B cell (primary cell): ENCODE results near the gene LMO1. TPM values are rescaled to one million over a fixed set of nuclear protein-coding genes. Genes with fewer than 3 reads are reported as not detected.

Experiments
- ATAC-seq: fragments of 200-7000 bp; cut with Tn5 transposase; one replicate; pipeline ENCODE4 v1.10.0; 2021; ENCODE audit warnings: low read depth, mild to moderate bottlenecking, moderate number of reproducible peaks, moderate library complexity
- CTCF ChIA-PET: fragments of 350-600 bp; sonication (Branson Sonifier 250); formaldehyde crosslinking; loops from one replicate; lab custom pipeline; 2021; ENCODE audit warnings: antibody characterized with exemption, inconsistent platforms; lab: Charles Lee
- POLR2A ChIA-PET: fragments of 350-600 bp; sonication (Branson Sonifier 250); formaldehyde crosslinking; loops from one replicate; lab custom pipeline; 2021; ENCODE audit warnings: antibody characterized with exemption; lab: Charles Lee
- DNase-seq: peaks from one replicate; pipeline ENCODE4 v3.0.0; 2013
- H2AFZ ChIP-seq: 2 replicates; pipeline ENCODE4 v1.6.1; 2012; ENCODE audit warnings: mild to moderate bottlenecking, low read depth, low read length; ENCODE audit not compliant: insufficient read depth, poor library complexity, severe bottlenecking
- H3K27ac ChIP-seq, 2 donors: 1 replicate in 1 of 2; 2 replicates in 1 of 2; pipeline ENCODE4 v1.5.1; 2012 to 2013; ENCODE audit warnings: low read length in 2 of 2, mild to moderate bottlenecking in 2 of 2, moderate library complexity in 1 of 2
- H3K27me3 ChIP-seq, 4 experiments: fragments of 200-600 bp in 1 of 4; sonication (generic) in 1 of 4; replicated peaks in 1 of 4; 1 replicate in 2 of 4; 2 replicates in 2 of 4; pipeline versions ENCODE4 v1.6.1 to v1.7.0; 2013 to 2016; ENCODE audit warnings: low read length in 3 of 4, mild to moderate bottlenecking in 2 of 4, mixed read lengths in 1 of 4, moderate library complexity in 1 of 4; ENCODE audit not compliant: insufficient read depth in 4 of 4, control insufficient read depth in 3 of 4; ENCODE audit errors: control extremely low read depth in 1 of 4
- H3K36me3 ChIP-seq, 2 experiments: replicated peaks in 1 of 2; 1 replicate in 1 of 2; 2 replicates in 1 of 2; pipeline versions ENCODE4 v1.6.1 to v1.7.1; 2013; ENCODE audit warnings: low read length in 1 of 2; ENCODE audit not compliant: insufficient read depth in 2 of 2, control insufficient read depth in 1 of 2; ENCODE audit errors: control extremely low read depth in 1 of 2, extremely low read depth in 1 of 2
- H3K4me1 ChIP-seq, 2 donors: fragments of 200-600 bp in 1 of 2; sonication (generic) in 1 of 2; 1 replicate in 1 of 2; 2 replicates in 1 of 2; pipeline versions ENCODE4 v1.5.1 to v1.6.1; 2013 to 2017; ENCODE audit warnings: low read length in 2 of 2; ENCODE audit not compliant: control insufficient read depth in 2 of 2, insufficient read depth in 2 of 2
- H3K4me2 ChIP-seq: replicated peaks from 2 replicates; pipeline ENCODE3; 2012; ENCODE audit warnings: mild to moderate bottlenecking, low read depth, low read length; ENCODE audit not compliant: poor library complexity, severe bottlenecking
- H3K4me3 ChIP-seq, 5 experiments: fragments of 200-600 bp in 1 of 5; sonication (generic) in 1 of 5; 1 replicate in 3 of 5; 2 replicates in 2 of 5; pipeline versions ENCODE4 v1.5.1 to v1.7.0; 2011 to 2016; ENCODE audit warnings: low read length in 4 of 5, mild to moderate bottlenecking in 4 of 5, low read depth in 2 of 5, control low read depth in 1 of 5, moderate library complexity in 1 of 5; ENCODE audit not compliant: insufficient read depth in 1 of 5; ENCODE audit errors: control extremely low read depth in 1 of 5, extremely low read depth in 1 of 5
- H3K79me2 ChIP-seq: fragments of 200-600 bp; sonication (generic); one replicate; pipeline ENCODE4 v1.6.0; 2016; ENCODE audit warnings: low read length; ENCODE audit not compliant: control insufficient read depth, insufficient read depth
- H3K9ac ChIP-seq: fragments of 200-600 bp; sonication (generic); 2 replicates; pipeline ENCODE4 v1.6.1; 2017; ENCODE audit warnings: mild to moderate bottlenecking, low read length, moderate library complexity
- H3K9me3 ChIP-seq, 3 donors: one replicate each; pipeline versions ENCODE4 v1.6.1 to v1.7.1; 2013; ENCODE audit warnings: low read length in 2 of 3; ENCODE audit not compliant: control insufficient read depth in 2 of 3, insufficient read depth in 1 of 3; ENCODE audit errors: control extremely low read depth in 1 of 3
- H4K20me1 ChIP-seq: 2 replicates; pipeline ENCODE4 v1.6.0; 2012; ENCODE audit warnings: mild to moderate bottlenecking, low read length; ENCODE audit not compliant: insufficient read depth, control insufficient read depth, poor library complexity, severe bottlenecking
- H3K27ac Mint-ChIP-seq: one replicate; pipeline ENCODE4 v1.8.0; 2021; ENCODE audit warnings: mixed read lengths
- H3K27me3 Mint-ChIP-seq: one replicate; pipeline ENCODE4 v1.8.0; 2021; ENCODE audit warnings: mixed read lengths
- H3K4me1 Mint-ChIP-seq: one replicate; pipeline ENCODE4 v1.8.0; 2021; ENCODE audit warnings: mixed read lengths
- H3K4me3 Mint-ChIP-seq: one replicate; pipeline ENCODE4 v1.8.0; 2021; ENCODE audit warnings: mixed read lengths
- H3K9me3 Mint-ChIP-seq: one replicate; pipeline ENCODE4 v1.8.0; 2022; ENCODE audit warnings: mixed read lengths; ENCODE audit not compliant: insufficient read depth
- EZH2 ChIP-seq: IDR thresholded peaks from 2 replicates; pipeline ENCODE4 v1.6.1; 2012; ENCODE audit warnings: borderline replicate concordance, low read depth, mild to moderate bottlenecking, moderate library complexity, low read length; ENCODE audit not compliant: insufficient read depth, poor library complexity, severe bottlenecking
- WGBS: methylation state at CpG from one replicate; pipeline ENCODE4 v1.1.5; 2013; ENCODE audit warnings: missing lambda C conversion rate; ENCODE audit not compliant: insufficient coverage; 5-methylcytosine and 5-hydroxymethylcytosine counted together
- intact Hi-C: fragments of 100-400 bp; cut with micrococcal nuclease; formaldehyde crosslinking; loops from one replicate; pipeline ENCODE4 v1.10.0; 2022
- polyA plus RNA-seq: library from polyadenylated mRNA; depleted of rRNA; stranded (reverse); fragments of >200 nt; gene quantifications from 2 replicates; pipeline ENCODE4 v1.2.3, GENCODE V29; 2012
- total RNA-seq, 2 donors: library from RNA; stranded (reverse); fragments of 120-200 nt in 1 of 2; gene quantifications; 1 replicate in 1 of 2; 2 replicates in 1 of 2; pipeline versions ENCODE4 v1.2.3 to v1.2.4, GENCODE V29; 2013 to 2022
- TF ChIP-seq, protein P1 (sequence below): fragments of 200-600 bp; IDR thresholded peaks from one replicate; pipeline ENCODE4 v1.8.0; 2022; ENCODE audit warnings: antibody characterized with exemption, mild to moderate bottlenecking

Gene LMO1
- total and polyA plus RNA-seq, 2 donors (not counting 1 experiment from before 2014, with no cell fraction given): 0.22 TPM; not detected in 1

DNA sequence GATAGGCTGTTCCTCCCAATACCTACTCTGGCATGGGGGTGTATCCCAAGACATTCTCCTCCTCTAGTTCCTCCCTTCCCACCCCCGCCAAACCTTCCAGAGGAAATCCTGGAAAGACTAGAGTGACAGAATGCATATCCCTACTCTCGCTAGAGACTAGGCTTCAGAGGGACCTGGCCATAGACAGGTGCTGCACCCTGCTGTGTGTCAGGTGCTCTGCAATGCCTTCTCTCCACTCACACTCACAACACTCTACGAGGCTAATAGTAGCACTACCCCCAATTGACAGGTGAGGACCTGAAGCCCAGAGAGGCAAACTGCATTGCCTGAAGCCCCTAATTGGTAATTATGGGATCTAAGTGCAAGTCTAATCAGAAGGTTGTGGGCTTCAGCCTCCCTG lies 46.2 kb upstream of the LMO1 start:
- no peak overlapping the region for H2AFZ ChIP-seq
- H3K4me3 ChIP-seq: no peak overlapping the region
- no peaks in the 10 kb centered on the region for H4K20me1 ChIP-seq
- peaks cover 1% of the 10 kb centered on the region for H3K9me3 Mint-ChIP-seq
- no peak for DNase-seq
- ATAC-seq: no peak
- no peaks in the 10 kb centered on the region for H3K27me3 Mint-ChIP-seq
- WGBS: 56% methylated on average over 3 of the region's 3 CpGs
- H3K4me1 ChIP-seq: no peaks in the 10 kb centered on the region
- H3K4me2 ChIP-seq: no peak overlapping the region
- no peak overlapping the region for H3K4me3 Mint-ChIP-seq
- H3K27ac ChIP-seq: no peak overlapping the region
- no peak overlapping the region for H3K9ac ChIP-seq
- intact Hi-C loops: no loop called here
- no peaks in the 10 kb centered on the region for H3K4me1 Mint-ChIP-seq
- ChIA-PET POLR2A (no interaction called here), CTCF (no interaction called here)
- H3K79me2 ChIP-seq: no peaks in the 10 kb centered on the region
- no peak overlapping the region for H3K27ac Mint-ChIP-seq
- TF ChIP-seq, protein P1, sequence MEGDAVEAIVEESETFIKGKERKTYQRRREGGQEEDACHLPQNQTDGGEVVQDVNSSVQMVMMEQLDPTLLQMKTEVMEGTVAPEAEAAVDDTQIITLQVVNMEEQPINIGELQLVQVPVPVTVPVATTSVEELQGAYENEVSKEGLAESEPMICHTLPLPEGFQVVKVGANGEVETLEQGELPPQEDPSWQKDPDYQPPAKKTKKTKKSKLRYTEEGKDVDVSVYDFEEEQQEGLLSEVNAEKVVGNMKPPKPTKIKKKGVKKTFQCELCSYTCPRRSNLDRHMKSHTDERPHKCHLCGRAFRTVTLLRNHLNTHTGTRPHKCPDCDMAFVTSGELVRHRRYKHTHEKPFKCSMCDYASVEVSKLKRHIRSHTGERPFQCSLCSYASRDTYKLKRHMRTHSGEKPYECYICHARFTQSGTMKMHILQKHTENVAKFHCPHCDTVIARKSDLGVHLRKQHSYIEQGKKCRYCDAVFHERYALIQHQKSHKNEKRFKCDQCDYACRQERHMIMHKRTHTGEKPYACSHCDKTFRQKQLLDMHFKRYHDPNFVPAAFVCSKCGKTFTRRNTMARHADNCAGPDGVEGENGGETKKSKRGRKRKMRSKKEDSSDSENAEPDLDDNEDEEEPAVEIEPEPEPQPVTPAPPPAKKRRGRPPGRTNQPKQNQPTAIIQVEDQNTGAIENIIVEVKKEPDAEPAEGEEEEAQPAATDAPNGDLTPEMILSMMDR: no peak
- no peak for TF ChIP-seq EZH2
- H3K9me3 ChIP-seq: peaks cover 0 to 1% (median 0%) of the 10 kb centered on the region in 3 donors
- H3K27me3 ChIP-seq: peaks cover 0 to 2% (median 0%) of the 10 kb centered on the region in 4 experiments
- no peaks in the 10 kb centered on the region for H3K36me3 ChIP-seq

DNA sequence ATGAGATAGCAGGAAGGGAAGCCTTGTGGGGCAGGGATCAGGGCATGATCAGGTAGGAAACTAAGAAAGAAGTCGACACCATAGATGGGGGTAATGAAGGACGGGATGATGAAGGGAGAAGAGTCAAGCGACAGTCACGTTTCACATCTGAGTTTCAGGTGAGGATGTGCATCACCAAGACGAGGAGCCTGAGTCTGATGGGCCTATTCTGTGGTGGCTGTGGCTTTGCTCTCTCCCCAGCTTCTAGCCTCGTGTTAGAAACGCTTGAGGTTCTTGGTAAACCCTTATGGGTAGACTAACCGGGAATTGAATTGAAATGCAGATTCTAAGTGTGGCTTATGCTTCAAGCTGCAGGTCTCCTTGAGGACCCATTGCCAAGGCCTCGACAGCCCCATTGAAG lies 45.6 kb upstream of the LMO1 start:
- H3K9me3 Mint-ChIP-seq: peaks cover 5% of the 10 kb centered on the region
- DNase-seq (no peak), ATAC-seq (no peak)
- Histone ChIP-seq H4K20me1 (no peaks in the 10 kb centered on the region), H2AFZ (no peak overlapping the region), H3K4me3 (no peak overlapping the region), H3K27ac (no peak overlapping the region), H3K9ac (no peak overlapping the region), H3K4me2 (no peak overlapping the region), H3K27me3 (peaks cover 0 to 2% (median 0%) of the 10 kb centered on the region in 4 experiments), H3K79me2 (no peaks in the 10 kb centered on the region), H3K9me3 (peaks cover 0 to 5% (median 1%) of the 10 kb centered on the region in 3 donors), H3K4me1 (no peaks in the 10 kb centered on the region), H3K36me3 (no peaks in the 10 kb centered on the region)
- no peaks in the 10 kb centered on the region for H3K27me3 Mint-ChIP-seq
- intact Hi-C loops: no loop called here
- TF ChIP-seq, protein P1: no peak
- TF ChIP-seq EZH2: no peak
- no peaks in the 10 kb centered on the region for H3K4me1 Mint-ChIP-seq
- 85% methylated on average over 5 of the region's 9 CpGs for WGBS
- ChIA-PET CTCF (no interaction called here), POLR2A (no interaction called here)
- no peak overlapping the region for H3K4me3 Mint-ChIP-seq
- no peak overlapping the region for H3K27ac Mint-ChIP-seq
